HG02642 (cell line): Measurements from ENCODE around the gene CAD.

Experiments
- ATAC-seq: cut with Tn5 transposase; IDR thresholded peaks from one replicate; pipeline ENCODE4 v1.9.1; 2021; ENCODE audit warnings: mild to moderate bottlenecking; ENCODE audit not compliant: unreplicated experiment, poor library complexity

The CAD gene

DNA sequence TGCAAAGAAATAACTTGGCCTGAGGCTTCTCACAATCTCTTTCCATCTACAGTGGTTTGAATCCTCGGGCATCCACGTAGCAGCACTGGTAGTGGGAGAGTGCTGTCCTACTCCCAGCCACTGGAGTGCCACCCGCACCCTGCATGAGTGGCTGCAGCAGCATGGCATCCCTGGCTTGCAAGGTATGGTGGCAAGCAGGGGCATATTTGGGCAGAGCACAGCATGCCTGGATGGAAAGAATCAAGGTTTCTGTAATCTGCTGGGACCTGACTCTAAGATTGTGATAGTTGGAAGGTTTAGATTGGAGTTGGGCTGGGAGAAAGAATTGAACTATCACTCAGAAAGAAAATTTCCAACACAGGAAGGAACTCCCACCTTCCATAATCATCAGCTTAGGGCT is 4.0 kb downstream of the CAD start:
- no peak for ATAC-seq

DNA sequence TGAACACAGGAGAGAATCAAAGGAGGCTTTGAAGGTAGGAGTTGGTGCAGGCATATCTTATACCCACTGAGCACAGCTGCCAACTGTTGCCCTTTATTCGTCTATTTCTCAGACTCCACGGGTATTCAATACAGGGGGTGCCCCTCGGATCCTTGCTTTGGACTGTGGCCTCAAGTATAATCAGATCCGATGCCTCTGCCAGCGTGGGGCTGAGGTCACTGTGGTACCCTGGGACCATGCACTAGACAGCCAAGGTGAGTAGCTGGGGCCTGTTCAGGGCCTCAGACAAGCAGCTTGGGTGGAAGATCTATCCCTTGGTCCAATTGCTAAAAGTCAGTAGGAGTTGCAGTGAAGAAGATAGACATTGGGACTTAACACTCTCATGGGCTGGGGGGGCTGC is 5.2 kb downstream of the CAD start:
- no peak for ATAC-seq

DNA sequence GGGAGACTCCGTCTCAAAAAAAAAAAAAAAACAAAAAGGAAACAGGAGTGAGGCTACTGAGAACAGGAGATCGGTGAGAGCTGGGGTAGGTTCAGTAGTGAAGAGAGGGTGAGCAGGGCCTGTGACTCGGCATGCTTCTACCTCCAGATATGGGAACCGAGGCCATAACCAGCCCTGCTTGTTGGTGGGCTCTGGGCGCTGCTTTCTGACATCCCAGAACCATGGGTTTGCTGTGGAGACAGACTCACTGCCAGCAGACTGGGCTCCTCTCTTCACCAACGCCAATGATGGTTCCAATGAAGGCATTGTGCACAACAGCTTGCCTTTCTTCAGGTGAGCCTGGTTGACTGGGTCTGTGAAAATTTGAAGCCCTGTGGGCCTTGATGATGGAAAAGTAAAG is 6.2 kb downstream of the CAD start:
- no peak for ATAC-seq

DNA sequence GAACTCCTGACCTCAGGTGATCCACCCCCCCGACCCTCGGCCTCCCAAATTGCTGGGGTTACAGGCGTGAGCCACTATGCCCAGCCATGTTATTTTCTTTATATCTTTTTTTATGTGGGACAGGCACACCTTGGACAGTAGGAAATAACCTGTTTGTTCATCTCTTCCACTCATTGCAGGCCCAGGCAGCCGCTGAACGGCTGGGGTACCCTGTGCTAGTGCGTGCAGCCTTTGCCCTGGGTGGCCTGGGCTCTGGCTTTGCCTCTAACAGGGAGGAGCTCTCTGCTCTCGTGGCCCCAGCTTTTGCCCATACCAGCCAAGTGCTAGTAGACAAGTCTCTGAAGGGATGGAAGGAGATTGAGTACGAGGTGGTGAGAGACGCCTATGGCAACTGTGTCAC is 8.4 kb downstream of the CAD start:
- ATAC-seq: no peak

DNA sequence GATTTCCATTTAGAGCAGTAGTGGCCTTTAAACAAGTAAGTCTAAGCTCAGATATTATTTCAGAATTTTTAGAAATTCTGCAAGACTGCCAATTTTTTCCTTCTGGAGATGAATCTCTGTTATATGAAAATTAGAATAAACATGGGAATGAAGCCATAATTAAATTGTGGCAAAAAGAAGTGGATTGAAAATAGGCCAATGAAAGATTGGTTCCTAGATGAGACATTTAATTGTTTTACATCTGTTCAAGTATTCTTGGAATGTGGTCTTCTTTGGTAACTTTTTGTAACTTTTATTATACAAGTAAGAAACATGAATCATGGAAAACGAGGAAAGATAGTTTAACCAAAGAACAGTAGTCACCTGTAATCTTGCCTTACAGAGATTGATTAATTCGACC is 10.3 kb downstream of the CAD start:
- no peak for ATAC-seq

DNA sequence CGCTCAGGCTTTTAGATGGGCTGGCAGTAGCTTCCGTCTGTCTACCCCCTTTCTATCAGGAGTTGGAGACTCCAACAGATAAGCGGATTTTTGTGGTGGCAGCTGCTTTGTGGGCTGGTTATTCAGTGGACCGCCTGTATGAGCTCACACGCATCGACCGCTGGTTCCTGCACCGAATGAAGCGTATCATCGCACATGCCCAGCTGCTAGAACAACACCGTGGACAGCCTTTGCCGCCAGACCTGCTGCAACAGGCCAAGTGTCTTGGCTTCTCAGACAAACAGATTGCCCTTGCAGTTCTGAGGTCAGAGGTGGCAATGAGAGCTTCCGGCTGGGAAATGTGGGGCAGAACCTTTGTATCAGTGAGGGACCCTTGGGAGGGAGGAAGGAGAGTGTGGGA is 14.8 kb downstream of the CAD start:
- ATAC-seq: no peak

DNA sequence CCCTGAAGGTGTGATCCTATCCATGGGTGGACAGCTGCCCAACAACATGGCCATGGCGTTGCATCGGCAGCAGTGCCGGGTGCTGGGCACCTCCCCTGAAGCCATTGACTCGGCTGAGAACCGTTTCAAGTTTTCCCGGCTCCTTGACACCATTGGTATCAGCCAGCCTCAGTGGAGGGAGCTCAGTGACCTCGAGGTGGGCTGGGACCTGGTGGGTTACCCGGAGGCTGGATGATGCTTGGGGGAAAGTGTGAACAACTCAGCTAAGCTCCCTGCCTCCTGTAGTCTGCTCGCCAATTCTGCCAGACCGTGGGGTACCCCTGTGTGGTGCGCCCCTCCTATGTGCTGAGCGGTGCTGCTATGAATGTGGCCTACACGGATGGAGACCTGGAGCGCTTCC is 16.2 kb downstream of the CAD start:
- ATAC-seq: no peak

DNA sequence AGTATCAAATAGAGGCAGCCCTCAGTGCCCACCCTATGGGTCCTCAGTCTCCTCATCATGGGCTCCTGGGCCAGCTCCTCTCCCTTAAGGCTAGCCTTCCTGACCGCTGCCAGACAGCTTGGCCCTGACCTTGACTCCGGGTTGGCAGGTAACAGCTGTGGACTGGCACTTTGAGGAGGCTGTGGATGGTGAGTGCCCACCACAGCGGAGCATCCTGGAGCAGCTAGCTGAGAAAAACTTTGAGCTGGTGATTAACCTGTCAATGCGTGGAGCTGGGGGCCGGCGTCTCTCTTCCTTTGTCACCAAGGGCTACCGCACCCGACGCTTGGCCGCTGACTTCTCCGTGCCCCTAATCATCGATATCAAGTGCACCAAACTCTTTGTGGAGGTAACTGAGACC is 19.0 kb downstream of the CAD start:
- no peak for ATAC-seq

DNA sequence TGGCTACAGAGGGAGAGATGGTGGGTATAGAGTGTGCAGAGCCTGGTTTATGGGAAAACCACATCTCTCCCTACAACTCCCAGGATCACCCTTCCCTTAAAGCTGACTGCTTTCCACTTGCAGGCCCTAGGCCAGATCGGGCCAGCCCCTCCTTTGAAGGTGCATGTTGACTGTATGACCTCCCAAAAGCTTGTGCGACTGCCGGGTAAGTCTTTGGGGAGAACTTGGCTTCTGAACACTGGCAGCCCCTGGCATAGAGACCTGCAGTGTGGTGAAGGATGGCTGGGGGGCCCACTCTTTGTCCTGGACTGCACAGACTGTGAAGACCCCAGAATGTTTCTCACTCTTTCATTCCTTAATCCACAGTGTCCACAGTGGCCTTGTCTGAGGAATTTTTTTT is 19.5 kb downstream of the CAD start:
- ATAC-seq: no peak

DNA sequence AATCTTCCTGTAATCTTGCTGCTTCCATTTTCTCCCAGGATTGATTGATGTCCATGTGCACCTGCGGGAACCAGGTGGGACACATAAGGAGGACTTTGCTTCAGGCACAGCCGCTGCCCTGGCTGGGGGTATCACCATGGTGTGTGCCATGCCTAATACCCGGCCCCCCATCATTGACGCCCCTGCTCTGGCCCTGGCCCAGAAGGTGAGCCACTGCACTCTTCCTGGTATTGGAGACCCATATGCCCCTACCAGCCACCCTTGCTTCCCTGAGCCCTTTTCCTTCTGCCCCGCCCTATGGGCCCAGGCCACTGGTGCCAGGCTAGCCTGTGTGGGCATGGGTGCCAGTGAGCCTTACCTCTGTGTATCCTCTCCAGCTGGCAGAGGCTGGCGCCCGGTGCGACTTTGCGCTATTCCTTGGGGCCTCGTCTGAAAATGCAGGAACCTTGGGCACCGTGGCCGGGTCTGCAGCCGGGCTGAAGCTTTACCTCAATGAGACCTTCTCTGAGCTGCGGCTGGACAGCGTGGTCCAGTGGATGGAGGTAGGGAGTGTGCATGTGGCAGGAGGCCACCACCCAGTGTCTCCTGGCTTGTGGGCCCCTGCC is 20.3 kb downstream of the CAD start:
- ATAC-seq: no peak

DNA sequence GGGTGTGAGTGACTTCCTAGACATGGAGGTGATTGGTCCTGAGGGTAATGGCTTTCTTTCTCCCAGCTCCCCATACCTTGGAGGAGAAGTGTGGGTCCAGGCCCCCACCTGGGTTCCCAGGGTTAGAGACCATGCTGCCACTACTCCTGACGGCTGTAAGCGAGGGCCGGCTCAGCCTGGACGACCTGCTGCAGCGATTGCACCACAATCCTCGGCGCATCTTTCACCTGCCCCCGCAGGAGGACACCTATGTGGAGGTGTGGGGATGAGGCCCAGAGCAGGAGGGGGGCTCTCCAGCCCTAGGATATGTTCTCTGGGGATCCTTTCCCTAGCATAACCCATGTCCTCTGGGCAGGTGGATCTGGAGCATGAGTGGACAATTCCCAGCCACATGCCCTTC is 21.8 kb downstream of the CAD start:
- no peak for ATAC-seq

DNA sequence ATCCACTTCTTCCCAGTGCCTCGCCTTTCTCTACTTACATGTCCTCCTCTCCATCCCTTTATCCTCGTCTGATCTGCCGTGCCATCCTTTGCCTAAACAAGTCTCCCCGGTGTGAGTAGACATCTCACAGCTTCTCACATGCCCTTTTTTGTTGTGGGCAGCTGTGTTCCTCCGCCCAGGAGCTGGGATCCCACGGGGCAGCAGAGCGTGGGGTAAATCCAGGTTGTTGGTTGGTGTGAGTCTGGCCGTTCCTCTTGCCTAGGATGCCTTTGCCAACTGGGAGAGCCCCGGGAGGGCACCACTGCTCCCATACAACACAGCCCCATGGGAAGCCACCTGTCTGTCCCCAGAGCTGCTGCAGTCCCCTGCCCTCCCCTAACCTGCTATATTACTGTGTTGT is 23.2 kb downstream of the CAD start:
- ATAC-seq: no peak

DNA sequence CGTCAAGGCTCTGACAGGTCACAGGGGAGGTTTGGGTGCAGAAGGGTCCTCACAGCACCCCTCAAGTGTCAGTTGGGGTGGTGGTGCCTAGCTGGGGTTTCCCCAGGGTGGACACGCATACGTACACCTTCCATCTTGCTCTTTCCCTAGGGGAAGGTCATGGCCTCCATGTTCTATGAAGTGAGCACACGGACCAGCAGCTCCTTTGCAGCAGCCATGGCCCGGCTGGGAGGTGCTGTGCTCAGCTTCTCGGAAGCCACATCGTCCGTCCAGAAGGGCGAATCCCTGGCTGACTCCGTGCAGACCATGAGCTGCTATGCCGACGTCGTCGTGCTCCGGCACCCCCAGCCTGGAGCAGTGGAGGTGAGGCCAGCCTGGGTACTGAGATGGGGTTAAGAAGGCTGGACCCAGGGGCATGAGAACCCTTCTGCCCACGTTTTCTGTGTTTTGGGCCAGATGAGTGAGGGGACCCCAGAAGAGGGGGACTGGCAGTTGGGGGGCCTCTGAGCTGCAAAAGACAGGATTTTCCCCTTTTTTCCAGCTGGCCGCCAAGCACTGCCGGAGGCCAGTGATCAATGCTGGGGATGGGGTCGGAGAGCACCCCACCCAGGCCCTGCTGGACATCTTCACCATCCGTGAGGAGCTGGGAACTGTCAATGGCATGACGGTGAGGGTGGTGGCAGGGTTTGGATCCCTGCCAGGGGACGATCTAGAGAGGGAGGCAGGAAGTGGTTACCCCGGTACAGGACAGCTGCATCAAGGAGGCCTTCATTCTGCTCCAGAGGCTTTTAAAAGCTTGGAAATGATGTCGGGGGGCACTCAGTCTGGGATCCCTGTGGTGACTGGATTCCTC is 24.8 kb downstream of the CAD start:
- no peak for ATAC-seq

DNA sequence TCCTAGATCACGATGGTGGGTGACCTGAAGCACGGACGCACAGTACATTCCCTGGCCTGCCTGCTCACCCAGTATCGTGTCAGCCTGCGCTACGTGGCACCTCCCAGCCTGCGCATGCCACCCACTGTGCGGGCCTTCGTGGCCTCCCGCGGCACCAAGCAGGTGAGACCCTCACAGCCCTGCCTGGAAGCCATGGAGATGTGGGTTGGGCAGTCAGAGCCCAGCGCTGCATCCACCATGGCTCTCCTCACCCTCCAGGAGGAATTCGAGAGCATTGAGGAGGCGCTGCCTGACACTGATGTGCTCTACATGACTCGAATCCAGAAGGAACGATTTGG is 25.4 kb downstream of the CAD start:
- ATAC-seq: no peak

DNA sequence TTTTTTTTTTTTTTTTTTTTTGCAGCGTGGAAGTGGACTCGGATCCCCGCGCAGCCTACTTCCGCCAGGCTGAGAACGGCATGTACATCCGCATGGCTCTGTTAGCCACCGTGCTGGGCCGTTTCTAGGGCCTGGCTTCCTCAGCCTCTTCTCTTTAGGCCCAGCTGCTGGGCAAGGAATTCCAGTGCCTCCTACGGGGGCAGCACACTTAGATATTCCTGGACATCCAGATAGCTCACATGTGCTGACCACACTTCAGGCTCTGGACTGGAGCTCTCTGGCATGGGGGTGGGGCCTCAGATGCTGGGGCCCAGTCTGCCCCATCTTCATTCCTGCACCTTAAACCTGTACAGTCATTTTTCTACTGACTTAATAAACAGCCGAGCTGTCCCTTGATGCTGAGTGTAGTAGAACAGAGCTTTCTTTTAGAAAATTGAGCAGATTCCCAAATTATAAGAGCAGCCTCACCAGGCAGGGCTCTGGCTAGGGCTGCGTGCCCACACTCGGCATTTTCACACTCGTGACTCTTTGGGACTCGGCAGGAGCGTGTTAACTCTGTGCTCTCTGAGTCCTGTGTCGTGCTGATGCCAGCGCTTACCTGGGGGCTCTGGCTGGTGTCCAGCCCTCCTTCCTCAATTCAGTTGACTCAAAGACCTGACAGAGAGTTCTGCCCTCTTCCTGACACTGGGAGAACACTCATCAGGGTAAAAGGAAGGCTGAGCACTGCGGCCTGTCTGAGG is 26.4 kb downstream of the CAD start:
- ATAC-seq: no peak

DNA sequence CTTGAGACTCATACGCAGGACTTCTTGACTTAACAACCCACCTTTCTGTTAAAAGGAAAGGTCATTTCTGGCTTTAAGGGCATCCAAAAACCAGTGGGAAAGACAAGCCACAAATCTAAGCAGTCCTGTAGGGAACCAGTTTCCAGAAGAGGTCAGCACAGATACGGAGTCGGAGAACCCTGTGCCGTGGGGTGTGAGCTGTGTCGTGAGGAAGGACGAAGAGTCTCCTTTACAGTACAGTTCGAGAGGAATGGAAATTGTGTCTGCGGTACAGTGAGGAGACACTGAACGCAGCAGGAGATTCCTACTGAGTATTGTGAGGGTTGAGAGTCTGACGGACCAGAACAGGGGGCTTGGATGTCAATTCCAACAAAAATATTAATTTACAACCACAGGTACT is 27.9 kb downstream of the CAD start:
- ATAC-seq: no peak

DNA sequence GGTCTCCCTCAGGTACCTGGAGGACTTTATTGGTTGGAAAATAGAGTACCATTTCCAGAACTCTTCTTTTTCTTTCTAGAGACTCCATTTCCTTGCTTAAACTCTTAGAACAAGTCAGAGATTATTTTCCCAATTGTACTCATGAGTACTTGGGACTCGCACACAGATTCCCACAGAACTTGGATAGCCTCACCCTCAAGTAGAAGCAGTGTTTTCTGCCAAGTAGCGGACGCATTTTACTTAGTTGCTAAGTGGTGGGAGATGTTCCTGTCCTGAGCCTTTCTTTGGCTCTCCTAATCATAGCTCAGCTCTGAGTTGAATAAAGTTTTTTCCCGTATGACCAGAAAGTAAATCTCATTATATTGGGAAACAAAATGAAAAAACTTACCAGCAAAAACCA is 28.5 kb downstream of the CAD start:
- no peak for ATAC-seq

DNA sequence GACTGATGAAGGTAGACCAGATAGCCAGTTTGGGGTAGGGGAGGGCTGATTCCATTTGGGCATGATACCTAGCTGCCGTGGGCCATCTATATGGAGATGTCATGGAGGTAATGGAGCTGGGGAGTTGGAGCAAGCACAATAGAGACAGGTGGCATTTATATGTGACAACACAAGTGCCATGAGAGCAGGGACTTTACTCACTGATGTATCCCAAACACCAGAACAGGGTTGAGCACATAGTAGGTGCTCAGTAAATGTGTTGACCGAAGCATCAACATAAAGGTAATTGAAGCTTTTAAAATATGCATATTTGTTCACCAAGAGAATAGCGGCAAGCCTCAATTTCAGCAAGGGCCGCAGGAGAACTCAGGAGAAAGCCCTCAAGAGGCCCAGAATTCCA is 30.7 kb downstream of the CAD start:
- no peak for ATAC-seq

DNA sequence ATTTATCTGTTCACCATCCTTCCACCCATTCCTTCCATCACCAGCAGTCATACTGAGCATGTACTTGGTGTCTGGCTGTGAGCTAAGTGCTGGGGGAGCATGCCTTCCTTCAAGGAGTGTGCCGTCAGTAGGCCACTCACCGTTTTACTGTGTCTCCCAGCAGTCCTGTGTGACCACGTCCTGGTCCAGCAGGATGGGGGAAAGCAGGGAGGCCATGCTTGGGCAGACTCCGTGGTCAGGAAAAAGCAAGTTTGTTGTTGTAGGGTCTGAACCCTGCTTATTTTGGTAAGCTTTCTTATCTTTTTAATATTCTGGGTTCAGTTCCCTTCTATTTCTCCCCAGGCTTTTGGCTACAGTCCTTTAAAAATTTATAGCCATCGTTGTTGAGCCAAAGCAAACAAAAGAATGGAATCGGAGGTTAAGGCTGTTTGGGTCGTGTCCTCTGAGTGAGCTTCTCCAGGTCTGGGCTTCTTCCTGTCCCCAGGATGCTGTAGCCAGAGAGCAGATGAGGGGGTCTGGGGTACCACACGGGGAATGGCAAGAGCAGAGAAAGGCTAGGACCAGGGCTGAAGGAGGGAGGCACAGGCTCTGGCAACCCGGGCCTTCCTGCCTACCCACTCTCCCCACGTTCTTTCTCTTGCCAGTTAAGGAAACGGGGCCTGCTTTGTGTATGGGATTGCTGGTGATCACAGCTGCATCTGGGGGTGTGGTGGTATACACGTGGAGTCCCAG is 32.2 kb downstream of the CAD start:
- ATAC-seq: no peak

DNA sequence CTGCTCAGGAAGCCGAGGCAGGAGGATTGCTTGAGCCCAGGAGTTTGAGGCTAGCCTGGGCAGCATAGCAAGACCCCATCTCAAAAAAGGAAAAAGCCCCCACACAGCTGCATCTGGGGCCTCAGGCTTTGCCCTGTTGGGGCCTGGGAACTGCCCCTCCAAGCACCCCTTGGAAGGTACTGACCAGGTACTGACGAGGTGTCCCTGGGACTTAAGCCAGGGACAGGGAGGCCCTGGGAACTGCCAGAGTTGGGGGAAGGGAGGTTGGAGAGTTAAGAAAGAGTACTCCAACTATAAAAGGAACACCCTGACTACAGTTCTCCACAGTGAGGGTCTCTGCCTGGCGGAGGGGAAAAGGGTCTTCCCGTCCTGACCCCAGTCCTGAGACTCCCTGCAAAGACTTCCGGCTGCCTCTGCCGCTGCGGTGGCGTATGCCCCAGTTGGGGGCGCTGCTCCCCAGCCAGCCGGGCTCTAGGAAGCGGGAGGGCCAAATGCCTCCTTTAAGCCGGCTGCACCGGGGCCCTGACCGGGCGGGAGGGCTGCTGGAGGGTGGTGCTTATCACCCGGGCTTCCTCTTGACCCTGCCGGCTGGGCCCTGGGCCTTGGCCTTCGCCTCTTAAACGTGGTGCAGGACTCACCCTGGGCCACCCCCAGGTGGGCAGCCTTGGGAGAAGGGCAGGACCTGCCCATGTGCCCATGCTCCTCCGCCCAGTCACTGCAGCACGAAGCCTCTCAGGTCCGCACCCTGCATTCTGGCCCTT is 32.9 kb downstream of the CAD start:
- no peak for ATAC-seq
